GM12878 (cell line): ENCODE measurements around the gene FOSB. TPM values are rescaled to one million over a fixed set of nuclear protein-coding genes. Genes with fewer than 3 reads are reported as not detected.

Experiments used
- BACH1 ChIP-seq: fragments of 450-650 bp; IDR thresholded peaks from 2 replicates; pipeline ENCODE4 v1.6.1; 2017; ENCODE audit warnings: mild to moderate bottlenecking, borderline replicate concordance
- CHD4 ChIP-seq: fragments of 200-600 bp; sonication (generic); IDR thresholded peaks from 2 replicates; pipeline ENCODE4 v1.6.1; 2016; ENCODE audit warnings: mild to moderate bottlenecking
- CREM ChIP-seq: IDR thresholded peaks from 2 replicates; pipeline ENCODE4 v1.6.1; 2014; ENCODE audit warnings: antibody characterized with exemption, low read depth
- EZH2 ChIP-seq: IDR thresholded peaks from 2 replicates; pipeline ENCODE4 v1.6.1; 2012; ENCODE audit warnings: low read depth, mild to moderate bottlenecking, control low read depth, inconsistent platforms, low read length, borderline replicate concordance; ENCODE audit not compliant: control insufficient read depth
- FOS ChIP-seq: IDR thresholded peaks from 3 replicates; pipeline ENCODE4 v1.6.1; 2011; ENCODE audit warnings: borderline replicate concordance; ENCODE audit not compliant: insufficient read length; ENCODE audit errors: extremely low read depth
- GABPA ChIP-seq: IDR thresholded peaks from 2 replicates; pipeline ENCODE4 v1.6.1; 2014; ENCODE audit warnings: antibody characterized with exemption, low read depth, mild to moderate bottlenecking, inconsistent platforms
- GATAD2B ChIP-seq: fragments of 450-650 bp; conservative IDR thresholded peaks from 2 replicates; pipeline ENCODE4 v1.6.1; 2017; ENCODE audit warnings: low read depth, mild to moderate bottlenecking, moderate library complexity
- JUND ChIP-seq: IDR thresholded peaks from 2 replicates; pipeline ENCODE4 v1.6.1; 2012; ENCODE audit warnings: low read depth, mild to moderate bottlenecking, low read length, improper control_type of control experiment, moderate library complexity
- MYB ChIP-seq: fragments of 150-350 bp; IDR thresholded peaks from 2 replicates; pipeline ENCODE4 v1.6.1; 2014; ENCODE audit warnings: mild to moderate bottlenecking, low read depth, low read length, borderline replicate concordance
- POU2F2 ChIP-seq: IDR thresholded peaks from 3 replicates; pipeline ENCODE4 v1.6.1; 2011; ENCODE audit warnings: low read depth, mild to moderate bottlenecking, low read length, borderline replicate concordance
- PRDM15 ChIP-seq: fragments of 450-650 bp; formaldehyde crosslinking; IDR thresholded peaks from 2 replicates; pipeline ENCODE4 v1.4.0; 2020; ENCODE audit warnings: mild to moderate bottlenecking, moderate library complexity
- STAT3 ChIP-seq: IDR thresholded peaks from 2 replicates; pipeline ENCODE4 v1.6.1; 2011; ENCODE audit warnings: low read depth, low read length, improper control_type of control experiment
- USF1 ChIP-seq: IDR thresholded peaks from 2 replicates; pipeline ENCODE4 v1.6.1; 2011; ENCODE audit warnings: borderline replicate concordance, low read depth, mild to moderate bottlenecking, moderate library complexity, mixed read lengths, low read length; ENCODE audit not compliant: insufficient read depth; ENCODE audit errors: extremely low read length
- ZSCAN29 ChIP-seq: fragments of 450-650 bp; IDR thresholded peaks from 2 replicates; pipeline ENCODE4 v1.6.1; 2017; ENCODE audit warnings: mild to moderate bottlenecking, moderate library complexity
- polyA plus RNA-seq, 11 experiments: library from polyadenylated mRNA; depleted of rRNA in 4 of 11; unstranded in 6 of 11; stranded (reverse) in 5 of 11; fragments of >200 nt; fragmentation: Nextera tagmentation in 4 of 11; fragmentation: Illumina TruSeq in 1 of 11; extraction: Ambion mirVana in 4 of 11; extraction: Trizol in 1 of 11; gene quantifications; 1 replicate in 1 of 11; 2 replicates in 10 of 11; pipeline versions ENCODE4 v1.2.1 to v1.2.3, GENCODE V29; 2011 to 2016; ENCODE audit warnings: inconsistent platforms in 2 of 11, missing spikeins in 2 of 11, low read depth in 1 of 11
- total RNA-seq, 4 experiments: library from RNA; depleted of rRNA in 3 of 4; stranded (reverse); fragments of >200 nt in 3 of 4; fragmentation: Illumina TruSeq in 1 of 4; extraction: Trizol in 1 of 4; gene quantifications; 2 replicates each; pipeline versions ENCODE4 v1.2.1 to v1.2.3, GENCODE V29; 2013 to 2021
- TF ChIP-seq, protein P1 (sequence below): IDR thresholded peaks from 2 replicates; pipeline ENCODE4 v1.6.1; 2012; ENCODE audit warnings: low read depth, low read length, improper control_type of control experiment

FOSB gene
- total and polyA plus RNA-seq, 10 of the 15 experiments (the other 5 are each of a cell fraction or from before 2014, with no cell fraction given), result 0.06 to 0.56 (median 0.26) TPM

- TF ChIP-seq CHD4 (no peak), EZH2 (no peak), GABPA (no peak), POU2F2 (no peak), JUND (no peak), USF1 (no peak), STAT3 (no peak), BACH1 (peak; percentile 76; the same call in 1 of the 2 replicates), FOS (no peak), PRDM15 (CRISPR knock-in tag) (no peak), MYB (no peak), GATAD2B (peak; percentile 50), CREM (no peak), ZSCAN29 (no peak)
- TF ChIP-seq, protein P1, sequence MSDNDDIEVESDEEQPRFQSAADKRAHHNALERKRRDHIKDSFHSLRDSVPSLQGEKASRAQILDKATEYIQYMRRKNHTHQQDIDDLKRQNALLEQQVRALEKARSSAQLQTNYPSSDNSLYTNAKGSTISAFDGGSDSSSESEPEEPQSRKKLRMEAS, result no peak
These were observed 23.3 kb upstream of the FOSB start (continued) for GRCh38 chr19:45444318-45445041.
